ENCODE measurements around the gene MTRR.
A peak's percentile ranks its signal among the peaks of the same experiment; 100 is the strongest.

Gene MTRR

GRCh38 chr5:7851240-7851592, 17.7 kb upstream of the MTRR start:
- CTCF ChIA-PET: interaction anchor here (0.6 to 1.4 kb wide), 6 partner anchors 10 to 1086 kb away, joined by 3 to 11 read pairs (median 4); no protein-coding TSS in a partner anchor
- Histone ChIP-seq H3K4me3 (ENCODE audit: low read depth, low read length) (peak overlapping the region; percentile 65), H3K36me3 (ENCODE audit: control insufficient read depth in 2 of 2, insufficient read depth in 1 of 2, low read length in 2 of 2) (no peaks in the 10 kb centered on the region), H3K27ac (ENCODE audit: extremely low read depth, low read depth, low read length) (no peak overlapping the region), H3K4me1 (ENCODE audit: control insufficient read depth, insufficient read depth, low read length) (no peaks in the 10 kb centered on the region), H3K9me3 (ENCODE audit: control insufficient read depth, insufficient read depth, low read depth, low read length) (no peaks in the 10 kb centered on the region; the same call in 1 of the 2 replicates)
- POLR2A ChIA-PET: interaction anchor here (2.4 kb wide), 1 partner anchor 18 kb away, joined by 14 read pairs; the partner anchor contains the start of genes FASTKD3 and MTRR
- TF ChIP-seq PBX3 (CRISPR knock-in tag; IDR thresholded peaks at IDR 0.05) (no peak), ZNF184 (tag by site-specific recombination; IDR thresholded peaks at IDR 0.05) (no peak), IKZF3 (tag by site-specific recombination; IDR thresholded peaks at IDR 0.05) (no peak), KLF8 (tag by site-specific recombination; IDR thresholded peaks at IDR 0.05) (no peak), HOXD13 (CRISPR knock-in tag; IDR thresholded peaks at IDR 0.05; ENCODE audit: borderline replicate concordance) (no peak), ZFHX2 (tag by site-specific recombination; conservative IDR thresholded peaks at IDR 0.05) (no peak), SETDB1 (IDR thresholded peaks at IDR 0.05; ENCODE audit: insufficient read length, low read length) (peak; percentile 30), SP2 (tag by site-specific recombination; IDR thresholded peaks at IDR 0.05) (peak; percentile 26; the same call in 1 of the 2 replicates), ZBTB20 (tag by site-specific recombination; IDR thresholded peaks at IDR 0.05) (peak; percentile 14; the same call in 1 of the 2 replicates), ZNF266 (tag by site-specific recombination; IDR thresholded peaks at IDR 0.05; ENCODE audit: low read depth) (no peak), ZNF664 (tag by site-specific recombination; IDR thresholded peaks at IDR 0.05) (no peak), ZNF174 (tag by site-specific recombination; IDR thresholded peaks at IDR 0.05) (no peak), REST (tag by site-specific recombination; IDR thresholded peaks at IDR 0.05) (peak; percentile 35; the same call in 1 of the 2 replicates), TRIM28 (IDR thresholded peaks at IDR 0.05; ENCODE audit: borderline replicate concordance, low read length) (peak; percentile 33; the same call in 1 of the 2 replicates), GLIS2 (tag by site-specific recombination; IDR thresholded peaks at IDR 0.05) (no peak), GLI2 (tag by site-specific recombination; IDR thresholded peaks at IDR 0.05; ENCODE audit: borderline replicate concordance, low read depth) (no peak), ZNF548 (tag by site-specific recombination; IDR thresholded peaks at IDR 0.05) (no peak), ZNF391 (tag by site-specific recombination; IDR thresholded peaks at IDR 0.05; ENCODE audit: borderline replicate concordance, low read depth) (no peak), ZNF324 (tag by site-specific recombination; IDR thresholded peaks at IDR 0.05) (no peak), SP7 (tag by site-specific recombination; IDR thresholded peaks at IDR 0.05) (no peak), ZNF274 (IDR thresholded peaks at IDR 0.05; ENCODE audit: low read length) (no peak), ZNF274 (tag by site-specific recombination; IDR thresholded peaks at IDR 0.05; ENCODE audit: borderline replicate concordance) (no peak), ZBTB6 (tag by site-specific recombination; IDR thresholded peaks at IDR 0.05) (peak; percentile 90), KLF16 (tag by site-specific recombination; IDR thresholded peaks at IDR 0.05) (no peak), ZNF311 (tag by site-specific recombination; IDR thresholded peaks at IDR 0.05; ENCODE audit: borderline replicate concordance) (no peak), ZSCAN4 (tag by site-specific recombination; IDR thresholded peaks at IDR 0.05) (no peak)

All from HEK293 (cell line).